HG02610 (cell line): ENCODE data around the gene KRTAP5-9.
"Not testable (repeated sequence)": the region's sequence is repeated elsewhere in the genome, so short reads cannot be mapped to it uniquely, and the experiment has no call there.

ENCODE experiments used
- ATAC-seq: cut with Tn5 transposase; IDR thresholded peaks from one replicate; pipeline ENCODE4 v1.9.1; 2021; ENCODE audit warnings: mild to moderate bottlenecking, moderate library complexity; ENCODE audit not compliant: unreplicated experiment

The KRTAP5-9 gene

DNA sequence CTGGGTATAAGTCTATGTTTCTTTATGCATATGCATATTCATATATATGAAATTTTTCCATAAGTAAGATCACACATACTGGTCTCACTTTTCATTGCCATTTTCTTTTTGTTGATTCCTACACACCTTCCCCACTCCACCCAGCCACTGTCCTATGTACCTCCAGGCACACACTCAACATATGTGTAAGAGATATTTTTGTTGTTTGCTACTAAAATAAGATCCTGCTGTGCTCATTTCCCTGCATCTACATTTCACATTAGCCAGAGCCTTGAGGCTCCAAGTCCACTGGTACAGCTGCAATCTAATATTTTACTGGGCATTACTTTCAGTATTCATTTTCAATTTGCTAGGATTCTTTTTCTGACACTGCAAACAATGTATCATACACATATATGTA lies 9.0 kb downstream of the KRTAP5-9 start:
- no peak for ATAC-seq

DNA sequence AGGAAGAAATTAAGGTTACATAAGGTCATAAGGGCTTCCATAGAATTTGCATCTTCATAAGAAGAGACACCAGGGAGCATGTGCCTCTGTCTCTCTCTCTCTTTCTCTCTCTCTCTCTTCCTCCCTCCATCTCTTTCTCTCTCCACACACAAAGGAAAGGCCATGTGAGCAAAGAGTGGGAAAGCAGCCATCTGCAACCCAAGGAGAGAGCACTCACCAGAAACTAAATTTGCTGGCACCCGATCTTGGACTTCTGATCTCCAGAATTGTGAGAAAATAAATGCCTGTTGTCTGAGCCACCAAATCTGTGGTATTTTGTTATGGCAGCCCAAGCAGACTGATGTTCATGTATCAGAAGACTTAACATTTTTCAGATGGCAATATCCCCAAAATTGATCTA lies 10.8 kb downstream of the KRTAP5-9 start:
- no peak for ATAC-seq

DNA sequence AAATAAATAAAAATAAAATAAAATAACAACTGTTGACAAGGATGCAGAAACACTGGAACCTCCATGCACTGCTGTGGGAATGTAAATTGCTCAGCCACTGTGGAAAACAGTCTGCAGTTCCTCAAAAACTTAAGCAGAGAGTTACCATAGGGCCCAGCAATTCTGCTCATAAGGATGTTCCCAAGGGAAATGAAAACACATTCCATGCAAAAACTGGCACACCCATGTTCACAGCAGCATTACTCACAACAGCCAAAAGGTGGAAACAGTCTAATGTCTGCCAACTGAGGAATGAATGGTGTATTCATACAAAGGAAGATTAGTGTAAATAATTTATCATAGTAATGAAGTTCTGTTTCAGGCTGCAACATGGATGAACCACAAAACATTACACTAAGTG lies 13.9 kb downstream of the KRTAP5-9 start:
- no peak for ATAC-seq

DNA sequence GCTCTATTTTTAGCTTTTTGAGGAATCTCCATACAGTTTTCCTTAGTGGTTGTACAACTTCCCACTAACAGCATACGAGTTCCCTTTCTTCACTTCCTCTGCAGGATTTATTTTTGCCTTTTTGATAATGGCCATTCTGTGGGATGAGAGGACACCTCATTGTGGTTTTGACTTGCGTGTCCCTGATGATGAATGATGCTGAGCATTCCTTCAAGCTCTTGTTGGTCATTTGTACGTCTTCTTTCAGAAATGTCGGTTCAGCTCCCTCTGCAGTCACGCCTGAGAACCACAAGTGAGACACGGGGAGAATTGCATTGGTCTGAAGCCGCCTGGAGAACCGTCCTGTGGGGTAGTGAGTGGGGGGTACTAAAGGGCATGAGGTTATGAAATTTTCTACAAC lies 15.2 kb downstream of the KRTAP5-9 start:
- ATAC-seq, result no peak

DNA sequence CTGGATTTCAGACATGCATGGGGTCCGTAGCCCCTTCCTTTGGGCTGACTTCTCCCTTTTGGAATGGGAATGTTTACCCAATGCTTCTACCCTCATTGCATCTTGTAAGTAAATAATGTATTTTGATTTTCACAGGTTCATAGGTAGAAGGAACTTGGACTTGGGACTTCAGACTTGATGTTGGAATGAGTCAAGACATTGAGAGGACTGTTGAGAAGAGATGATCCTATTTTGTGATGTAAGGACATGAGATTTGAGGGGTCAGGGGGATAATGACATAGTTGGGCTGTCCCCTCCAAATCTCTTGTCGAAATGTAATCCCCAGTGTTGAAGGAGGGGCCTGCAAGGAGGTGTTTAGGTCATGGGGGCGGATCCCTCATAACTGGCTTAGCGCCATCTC lies 16.2 kb downstream of the KRTAP5-9 start:
- no peak for ATAC-seq

DNA sequence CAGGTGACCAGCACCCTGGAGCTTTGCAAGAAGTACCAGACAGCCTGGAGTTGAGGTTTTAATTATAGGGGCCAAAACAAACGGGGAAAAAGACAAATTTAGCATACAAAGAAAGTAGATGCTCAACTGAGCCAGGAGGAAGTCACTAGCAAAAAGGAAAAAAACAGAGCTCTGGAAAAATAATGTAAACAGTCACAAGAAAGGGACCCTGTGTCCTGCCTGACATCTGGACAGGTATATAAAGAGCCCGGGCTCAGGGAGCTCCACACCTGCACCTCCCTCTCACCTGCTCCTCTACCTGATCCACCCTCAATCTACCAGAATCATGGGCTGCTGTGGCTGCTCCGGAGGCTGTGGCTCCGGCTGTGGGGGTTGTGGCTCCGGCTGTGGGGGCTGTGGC lies 17.0 kb downstream of the KRTAP5-9 start, which contains the start of gene KRTAP5-10:
KRTAP5-10 (plus strand) TSS at position 301 of the 400 bp plus-strand sequence; CDS start at position 326, 25 bp downstream.
- no peak for ATAC-seq

DNA sequence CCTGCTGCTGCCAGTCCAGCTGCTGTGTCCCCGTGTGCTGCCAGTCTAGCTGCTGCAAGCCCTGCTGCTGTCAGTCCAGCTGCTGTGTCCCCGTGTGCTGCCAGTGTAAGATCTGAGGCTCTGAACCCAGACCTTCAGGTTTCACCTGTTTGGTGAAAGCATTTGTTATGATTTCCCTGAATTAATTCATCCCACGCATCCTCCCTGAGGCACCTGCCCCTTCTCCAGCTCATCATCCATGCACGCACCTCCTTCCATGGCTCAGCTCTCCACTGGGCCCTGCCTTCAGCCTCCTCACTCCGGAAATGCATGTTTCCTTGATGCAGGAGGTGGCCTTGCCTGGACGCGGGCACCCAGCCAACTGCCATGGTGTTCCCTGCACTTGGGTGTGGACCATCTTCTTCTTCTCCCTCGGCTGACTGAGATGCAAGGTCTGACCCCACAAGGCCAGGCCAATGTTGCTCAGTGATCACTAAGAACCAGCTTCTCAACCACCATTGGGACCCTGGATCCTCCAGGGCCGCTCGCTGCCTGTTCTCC lies 17.9 kb downstream of the KRTAP5-9 start:
- no peak for ATAC-seq

DNA sequence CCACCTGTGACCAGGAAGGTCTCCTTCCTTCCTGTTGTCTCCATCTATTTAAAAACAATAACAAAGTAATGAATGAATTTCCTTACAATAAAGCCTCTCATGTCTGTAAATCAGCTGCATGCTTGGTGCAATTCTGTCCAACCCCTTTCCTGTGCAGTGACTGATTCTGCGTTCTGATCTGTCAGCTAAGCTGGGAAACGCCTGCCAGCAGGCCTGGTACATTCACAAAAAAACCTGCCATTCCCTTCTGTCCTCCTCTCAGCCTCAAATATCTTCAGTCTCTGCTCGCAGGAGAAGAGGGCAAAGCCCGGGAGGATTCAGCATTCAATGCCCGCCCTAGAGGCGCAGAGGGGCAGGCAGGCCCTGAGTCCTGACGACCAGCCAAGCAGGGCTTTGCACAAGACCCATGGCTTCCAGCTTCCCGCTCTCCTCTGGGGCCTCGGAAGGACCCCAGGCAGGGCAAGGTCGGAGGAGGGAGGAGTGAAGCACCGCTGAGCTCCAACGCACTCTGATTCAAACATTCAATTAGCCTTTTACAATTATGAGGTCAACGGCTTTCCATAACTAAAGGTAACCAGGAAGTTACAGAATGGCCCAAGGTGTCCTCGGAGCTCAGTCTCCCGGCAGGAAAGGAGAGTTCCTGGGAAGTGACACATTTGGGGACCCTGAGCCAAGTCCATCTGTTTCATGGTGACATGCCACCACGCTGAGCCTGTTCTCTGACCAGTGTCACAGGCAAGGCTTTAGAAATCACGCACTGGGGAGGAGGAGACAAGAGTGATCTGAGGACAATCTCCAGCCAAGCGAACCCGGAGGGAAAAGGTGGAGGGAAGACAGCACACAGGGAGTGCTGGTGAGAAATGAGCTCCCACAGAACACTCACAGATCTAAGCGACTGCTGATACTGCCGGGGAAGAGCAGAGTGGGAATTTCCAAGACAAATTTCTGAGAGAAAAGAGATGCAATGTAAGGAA lies 18.7 kb downstream of the KRTAP5-9 start:
- not testable (repeated sequence) for ATAC-seq

DNA sequence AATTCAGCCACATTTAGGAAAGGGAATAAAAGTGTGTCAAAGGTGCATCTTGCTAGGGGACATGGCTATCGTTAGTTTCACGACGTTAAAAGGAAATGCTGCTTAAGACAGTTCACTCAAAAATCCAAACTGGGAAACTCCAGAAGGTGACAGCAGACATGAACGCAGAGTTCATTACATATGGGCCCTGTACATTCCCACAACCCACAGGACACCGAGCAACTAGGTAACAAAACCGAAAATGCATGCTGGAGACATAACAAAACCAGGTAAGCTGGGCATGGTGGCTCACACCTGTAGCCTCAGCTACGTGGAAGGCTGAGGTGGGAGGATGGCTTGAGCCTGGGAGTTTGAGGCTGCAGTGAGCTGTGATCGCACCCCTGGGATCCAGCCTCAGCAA lies 19.4 kb downstream of the KRTAP5-9 start:
- not testable (repeated sequence) for ATAC-seq

DNA sequence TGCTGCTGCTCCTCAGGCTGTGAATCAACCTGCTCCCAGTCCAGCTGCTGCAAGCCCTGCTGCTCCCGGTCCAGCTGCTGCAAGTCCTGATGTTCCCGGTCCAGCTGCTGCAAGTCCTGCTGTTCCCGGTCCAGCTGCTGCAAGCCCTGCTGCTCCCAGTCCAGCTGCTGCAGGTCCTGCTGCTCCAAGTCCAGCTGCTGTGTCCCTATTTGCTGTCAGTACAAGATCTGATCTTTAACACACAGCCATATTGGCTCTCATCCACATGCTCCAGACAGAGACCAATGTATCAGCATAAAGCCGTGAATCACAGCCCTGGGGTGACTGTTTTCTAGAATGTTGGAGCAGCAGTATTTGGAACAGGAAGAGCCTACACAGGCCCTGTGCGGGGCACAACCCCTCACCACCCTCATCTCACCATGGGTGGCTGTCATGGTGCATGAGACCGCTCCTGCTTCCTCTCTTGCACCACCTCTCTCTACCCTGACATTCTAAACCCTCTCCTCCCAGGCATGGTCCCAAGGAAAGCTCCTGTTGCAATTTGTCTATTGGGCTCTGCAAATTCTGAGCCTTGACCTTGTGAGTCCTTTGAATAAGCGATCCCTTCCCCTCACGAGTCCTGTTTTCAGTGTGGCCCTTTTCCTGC lies 20.6 kb downstream of the KRTAP5-9 start:
- ATAC-seq, result no peak

DNA sequence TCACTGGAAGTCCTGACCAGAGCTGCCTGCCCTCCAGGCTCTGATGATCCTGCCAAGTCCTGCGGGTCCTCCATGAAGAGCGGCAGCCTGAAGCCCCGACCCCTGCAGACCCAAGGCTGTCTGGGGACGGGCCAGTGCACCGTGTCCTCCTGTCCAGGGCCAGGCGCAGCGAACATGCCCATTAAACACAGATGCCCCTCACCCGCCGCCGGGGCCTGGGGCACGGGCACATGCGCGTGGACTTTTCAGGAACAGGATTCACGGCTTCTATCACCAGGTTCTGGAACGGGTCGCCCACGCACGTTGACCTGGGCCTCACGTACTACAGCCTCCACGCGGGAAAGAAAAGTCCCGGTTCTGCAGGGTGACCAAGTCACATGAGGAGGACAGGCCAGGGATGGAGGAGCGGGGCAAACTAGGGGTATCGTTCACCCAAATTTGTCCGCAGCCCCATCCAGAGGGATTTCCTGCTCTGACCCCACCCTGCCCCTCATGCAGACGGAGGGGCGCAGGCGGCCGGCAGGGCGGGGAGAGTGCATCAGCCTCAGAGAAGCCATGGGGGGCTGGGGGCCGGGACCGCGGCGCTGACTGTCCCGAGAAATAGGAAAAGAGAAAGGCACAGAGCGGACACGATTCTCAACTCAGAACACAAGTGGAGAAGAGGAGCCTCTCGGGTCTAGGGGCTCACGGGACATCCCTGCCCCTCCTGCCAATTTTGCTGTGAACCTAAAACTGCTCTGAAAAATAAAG lies 23.1 kb downstream of the KRTAP5-9 start:
- ATAC-seq, result not testable (repeated sequence)

DNA sequence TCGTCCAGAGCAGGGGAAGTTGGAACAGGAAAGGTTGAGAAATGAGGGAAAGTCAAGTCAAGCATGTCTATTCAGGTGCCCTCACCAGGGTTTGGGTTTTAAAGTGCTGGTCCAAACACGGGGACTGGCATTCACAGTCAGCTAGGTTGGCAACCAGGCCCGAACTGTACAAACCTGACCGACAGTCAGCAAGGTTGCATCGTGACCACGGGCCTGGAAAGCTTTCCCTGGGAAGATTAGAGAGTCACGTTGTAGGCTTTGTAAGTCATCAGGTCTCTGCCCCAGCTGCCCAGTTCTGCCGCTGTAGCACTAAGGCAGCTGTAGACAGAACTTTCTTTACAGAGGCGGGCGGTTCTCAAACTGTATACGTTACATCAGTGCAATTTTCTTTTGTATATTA lies 24.6 kb downstream of the KRTAP5-9 start:
- ATAC-seq, result no peak

DNA sequence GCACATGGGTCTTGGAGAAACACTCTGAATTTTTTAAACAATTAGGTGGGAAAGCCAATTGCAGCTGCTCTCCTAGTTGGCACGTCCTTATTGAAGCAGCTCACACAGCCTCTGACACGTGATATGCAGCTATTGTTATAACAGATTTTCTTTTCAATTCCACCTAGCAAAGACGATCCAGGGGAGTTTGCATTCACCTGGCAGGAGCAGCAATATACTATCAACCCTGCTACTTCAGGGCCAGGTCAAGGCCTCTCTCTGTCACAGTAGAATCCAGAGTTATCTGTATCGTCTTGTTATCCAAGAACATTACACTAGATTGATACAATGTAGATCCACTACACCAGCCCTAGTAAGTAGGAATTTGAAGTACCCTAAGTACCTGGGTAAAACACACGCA lies 26.2 kb downstream of the KRTAP5-9 start:
- ATAC-seq, result no peak

DNA sequence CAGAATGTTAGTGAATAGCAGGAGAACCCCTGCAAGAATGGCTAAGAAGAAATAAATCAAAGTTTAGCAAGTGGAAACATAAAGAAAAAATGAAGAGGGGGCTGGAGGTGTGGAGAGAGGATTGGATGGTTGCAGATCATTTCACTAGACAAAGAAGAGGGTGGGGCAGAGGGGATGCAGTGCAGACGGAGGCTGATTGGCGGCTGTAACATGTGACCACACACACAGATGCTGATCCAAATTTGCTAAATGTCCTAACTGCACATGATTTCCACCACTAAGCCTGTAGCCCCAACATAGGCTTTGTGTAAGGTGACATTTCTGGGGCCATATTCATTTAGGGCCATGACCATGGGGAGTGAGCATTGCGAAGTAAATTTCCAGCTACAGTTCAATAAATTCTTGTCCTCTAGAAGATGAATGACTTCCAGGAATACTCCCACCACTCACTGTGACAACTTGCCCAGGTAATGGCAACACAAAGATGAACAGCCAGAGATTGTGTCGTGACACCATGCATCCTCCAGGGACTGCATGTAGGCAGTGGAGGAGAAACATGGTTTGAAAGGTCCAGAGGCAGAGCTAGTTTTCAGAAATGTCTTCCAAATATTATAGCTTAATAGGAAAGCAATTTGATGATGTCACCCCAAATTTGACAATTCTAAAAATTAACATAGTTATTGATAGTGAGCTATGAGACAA lies 27.7 kb downstream of the KRTAP5-9 start:
- no peak for ATAC-seq

DNA sequence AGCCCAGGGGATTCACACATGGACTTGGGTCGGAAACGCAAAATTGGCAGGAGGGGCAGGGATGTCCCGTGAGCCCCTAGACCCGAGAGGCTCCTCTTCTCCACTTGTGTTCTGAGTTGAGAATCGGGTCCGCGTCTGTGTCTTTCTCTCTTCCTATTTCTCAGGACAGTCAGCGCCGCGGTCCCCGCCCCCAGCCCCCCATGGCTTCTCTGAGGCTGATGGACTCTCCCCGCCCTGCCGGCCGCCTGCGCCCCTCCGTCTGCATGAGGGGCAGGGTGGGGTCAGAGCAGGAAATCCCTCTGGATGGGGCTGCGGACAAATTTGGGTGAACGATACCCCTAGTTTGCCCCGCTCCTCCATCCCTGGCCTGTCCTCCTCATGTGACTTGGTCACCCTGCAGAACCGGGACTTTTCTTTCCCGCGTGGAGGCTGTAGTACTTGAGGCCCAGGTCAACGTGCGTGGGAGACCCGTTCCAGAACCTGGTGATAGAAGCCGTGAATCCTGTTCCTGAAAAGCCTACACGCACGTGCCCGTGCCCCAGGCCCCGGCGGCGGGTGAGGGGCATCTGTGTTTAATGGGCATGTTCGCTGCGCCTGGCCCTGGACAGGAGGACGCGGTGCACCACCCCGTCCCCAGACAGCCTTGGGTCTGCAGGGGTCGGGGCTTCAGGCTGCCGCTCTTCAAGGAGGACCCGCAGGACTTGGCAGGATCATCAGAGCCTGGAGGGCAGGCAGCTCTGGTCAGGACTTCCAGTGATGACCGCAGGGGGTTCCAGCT lies 28.7 kb downstream of the KRTAP5-9 start:
- ATAC-seq, result not testable (repeated sequence)

DNA sequence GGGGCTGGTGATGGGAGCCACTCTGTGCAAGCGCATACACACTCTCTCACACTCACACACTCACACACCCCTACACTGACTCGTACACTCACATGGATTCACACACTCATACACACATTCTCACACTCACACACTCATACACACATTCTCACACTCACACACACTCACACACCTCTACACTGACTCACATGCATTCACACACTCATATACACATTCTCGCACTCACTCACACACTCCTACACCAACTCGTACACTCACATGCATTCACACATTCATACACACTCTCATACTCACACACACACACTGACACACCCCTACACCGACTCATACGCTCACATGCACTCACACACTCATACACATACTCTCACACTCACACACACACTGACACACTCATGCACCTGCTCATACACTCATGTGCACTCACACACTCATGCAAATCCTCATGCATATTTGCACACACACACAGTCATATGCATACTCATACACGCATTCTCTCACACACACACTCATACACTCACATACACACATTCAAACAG lies 29.3 kb downstream of the KRTAP5-9 start:
- ATAC-seq, result no peak

DNA sequence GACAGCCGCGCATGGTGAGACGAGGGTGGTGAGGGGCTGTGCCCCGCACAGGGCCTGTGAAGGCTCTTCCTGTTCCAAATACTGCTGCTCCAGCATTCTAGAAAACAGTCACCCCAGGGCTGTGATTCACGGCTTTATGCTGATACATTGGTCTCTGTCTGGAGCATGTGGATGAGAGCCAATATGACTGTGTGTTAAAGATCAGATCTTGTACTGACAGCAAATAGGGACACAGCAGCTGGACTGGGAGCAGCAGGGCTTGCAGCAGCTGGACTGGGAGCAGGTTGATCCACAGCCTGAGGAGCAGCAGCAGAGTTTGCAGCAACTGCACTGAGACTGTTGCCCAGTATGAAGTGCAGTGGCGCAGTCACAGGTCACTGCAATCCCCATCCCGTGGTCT lies 31.3 kb downstream of the KRTAP5-9 start:
- not testable (repeated sequence) for ATAC-seq

DNA sequence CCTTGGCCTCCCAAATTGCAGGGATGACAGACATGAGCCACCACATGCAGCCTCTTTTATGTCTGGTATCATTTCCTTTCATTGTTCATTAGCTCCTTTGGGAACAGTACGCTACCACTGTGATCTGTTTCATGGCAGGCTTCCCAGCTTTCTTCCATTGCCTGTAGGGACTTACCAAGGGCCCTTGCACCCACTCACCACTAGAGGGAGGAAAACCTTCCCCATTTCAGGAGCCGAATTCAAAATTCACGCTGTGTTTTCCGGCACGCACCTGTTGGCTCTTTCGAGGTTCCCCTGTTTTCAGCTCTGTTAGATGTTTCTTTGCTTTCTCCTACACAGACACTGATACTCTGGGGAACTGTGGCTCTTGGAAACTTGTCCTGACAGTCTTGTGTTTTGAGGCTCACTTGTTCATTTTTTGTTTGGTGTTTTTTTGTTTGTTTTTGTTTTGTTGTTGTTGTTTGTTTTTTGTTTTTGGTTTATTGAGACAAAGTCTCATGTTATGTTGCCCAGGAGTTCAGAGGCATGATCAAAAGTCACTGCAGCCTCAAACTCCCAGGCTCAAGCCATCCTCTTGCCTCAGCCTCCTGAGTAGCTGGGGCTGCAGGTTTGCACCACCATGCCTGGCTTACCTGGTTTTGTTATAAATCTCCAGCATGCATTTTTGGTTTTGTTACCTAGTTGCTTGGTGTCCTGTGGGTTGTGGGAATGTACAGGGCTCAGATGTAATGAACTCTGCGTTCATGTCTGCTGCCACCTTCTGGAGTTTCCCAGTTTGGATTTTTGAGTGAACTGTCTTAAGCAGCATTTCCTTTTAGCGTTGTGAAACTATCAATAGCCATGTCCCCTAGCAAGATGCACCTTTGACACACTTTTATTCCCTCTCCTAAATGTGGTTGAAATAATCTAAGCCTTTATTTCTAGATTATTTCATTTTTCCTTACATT lies 32.1 kb downstream of the KRTAP5-9 start:
- no peak for ATAC-seq
